Amniotic epithelial cell (primary cell): ENCODE data around the gene GNAZ.

ENCODE experiments used
- DNase-seq: peaks from one replicate; pipeline ENCODE4 v3.0.0-alpha.2; 2010; ENCODE audit warnings: low read depth

Gene GNAZ

DNA sequence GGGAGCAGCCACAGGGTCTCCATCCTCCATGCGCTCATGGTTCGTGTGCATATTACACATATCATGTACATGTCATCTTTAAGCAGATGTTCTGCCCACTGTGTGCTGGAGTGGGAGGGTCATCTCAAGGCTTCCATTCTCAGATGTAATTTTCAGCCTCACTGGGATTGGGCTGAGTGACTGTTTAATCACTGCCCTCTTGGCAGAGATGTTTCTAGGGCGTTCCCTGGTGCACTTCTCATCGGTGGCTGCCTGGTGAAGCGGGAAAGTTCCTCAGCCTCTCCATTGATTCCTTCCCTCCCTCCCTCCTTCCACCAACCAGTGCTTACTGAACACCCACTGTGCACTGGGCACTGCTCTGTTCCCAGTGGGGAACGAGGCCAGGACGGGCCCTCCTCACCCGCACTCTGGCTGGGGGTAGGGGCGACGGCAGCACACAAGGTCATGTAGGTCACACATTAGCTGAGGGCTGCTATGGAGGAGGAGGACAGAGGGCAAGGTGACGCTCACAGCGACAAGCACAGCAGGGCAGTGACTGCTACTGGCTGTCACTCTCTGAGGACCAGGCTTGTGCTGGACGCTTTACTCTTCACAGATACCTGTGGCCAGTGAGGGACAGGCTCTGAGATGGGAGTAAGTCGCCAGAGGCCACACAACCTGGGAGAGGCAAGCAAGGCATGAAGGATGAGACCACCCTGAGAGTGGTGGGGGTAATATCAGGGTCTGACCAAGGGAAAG is 22.9 kb downstream of the GNAZ start:
- DNase-seq: no peak

DNA sequence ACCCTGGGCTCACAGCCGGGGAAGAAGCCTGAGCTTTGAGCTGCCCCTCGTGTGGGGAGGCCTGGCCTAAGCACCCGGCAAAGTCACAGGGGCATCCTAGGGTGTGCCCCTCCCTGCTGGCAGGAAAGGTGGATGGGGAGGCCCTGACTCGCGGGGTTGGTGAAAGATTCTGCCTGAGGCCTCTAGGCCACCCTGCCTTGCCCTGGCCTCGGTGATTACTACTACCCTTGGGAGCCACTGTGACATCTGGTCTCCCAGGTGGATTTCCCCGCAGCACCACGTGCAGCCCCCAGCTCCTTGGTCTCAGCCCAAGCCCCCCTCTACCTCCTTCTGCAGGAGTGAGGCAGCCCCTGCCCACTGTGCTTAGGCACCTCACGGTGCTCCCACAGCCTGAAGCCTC is 23.9 kb downstream of the GNAZ start:
- no peak for DNase-seq

GRCh38 chr22:23094695-23095681 is 24.7 kb downstream of the GNAZ start:
- no peak for DNase-seq

DNA sequence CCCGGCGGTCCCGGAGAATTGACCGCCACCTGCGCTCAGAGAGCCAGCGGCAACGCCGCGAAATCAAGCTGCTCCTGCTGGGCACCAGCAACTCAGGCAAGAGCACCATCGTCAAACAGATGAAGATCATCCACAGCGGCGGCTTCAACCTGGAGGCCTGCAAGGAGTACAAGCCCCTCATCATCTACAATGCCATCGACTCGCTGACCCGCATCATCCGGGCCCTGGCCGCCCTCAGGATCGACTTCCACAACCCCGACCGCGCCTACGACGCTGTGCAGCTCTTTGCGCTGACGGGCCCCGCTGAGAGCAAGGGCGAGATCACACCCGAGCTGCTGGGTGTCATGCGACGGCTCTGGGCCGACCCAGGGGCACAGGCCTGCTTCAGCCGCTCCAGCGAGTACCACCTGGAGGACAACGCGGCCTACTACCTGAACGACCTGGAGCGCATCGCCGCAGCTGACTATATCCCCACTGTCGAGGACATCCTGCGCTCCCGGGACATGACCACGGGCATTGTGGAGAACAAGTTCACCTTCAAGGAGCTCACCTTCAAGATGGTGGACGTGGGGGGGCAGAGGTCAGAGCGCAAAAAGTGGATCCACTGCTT is 25.5 kb downstream of the GNAZ start:
- no peak for DNase-seq

- no peak for DNase-seq
Observed at GRCh38 chr22:23097412-23098229, 27.3 kb downstream of the GNAZ start.

DNA sequence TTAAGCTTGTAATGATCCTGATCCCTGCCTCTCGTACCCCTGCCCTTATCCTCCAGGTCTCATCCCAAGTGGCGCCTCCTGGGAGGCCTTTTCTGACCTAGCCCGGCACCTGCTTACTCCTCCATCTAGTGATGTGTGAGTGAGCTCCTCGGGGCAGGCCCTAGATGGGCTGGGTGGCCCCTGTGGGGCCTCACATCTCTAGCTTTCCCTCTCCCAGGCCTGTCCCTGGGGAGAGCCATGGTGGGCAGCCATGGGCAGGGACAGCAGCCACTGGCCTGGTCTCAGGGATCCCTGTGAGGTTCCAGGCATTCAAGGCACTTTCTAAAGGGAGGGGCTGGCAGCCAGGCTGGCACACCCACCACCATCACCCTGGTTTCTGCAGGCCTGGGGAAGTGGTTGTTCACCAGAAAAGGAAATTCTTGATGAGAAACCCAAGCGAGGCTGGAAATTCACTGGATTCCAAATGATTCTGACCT is 27.9 kb downstream of the GNAZ start:
- DNase-seq: no peak

GRCh38 chr22:23098718-23099530 is 28.6 kb downstream of the GNAZ start:
- DNase-seq: no peak

GRCh38 chr22:23099531-23099804 is 29.1 kb downstream of the GNAZ start:
- no peak for DNase-seq

GRCh38 chr22:23100124-23100801 is 29.9 kb downstream of the GNAZ start:
- DNase-seq: no peak

- no peak for DNase-seq
Observed at GRCh38 chr22:23101524-23101923, 31.2 kb downstream of the GNAZ start.

DNA sequence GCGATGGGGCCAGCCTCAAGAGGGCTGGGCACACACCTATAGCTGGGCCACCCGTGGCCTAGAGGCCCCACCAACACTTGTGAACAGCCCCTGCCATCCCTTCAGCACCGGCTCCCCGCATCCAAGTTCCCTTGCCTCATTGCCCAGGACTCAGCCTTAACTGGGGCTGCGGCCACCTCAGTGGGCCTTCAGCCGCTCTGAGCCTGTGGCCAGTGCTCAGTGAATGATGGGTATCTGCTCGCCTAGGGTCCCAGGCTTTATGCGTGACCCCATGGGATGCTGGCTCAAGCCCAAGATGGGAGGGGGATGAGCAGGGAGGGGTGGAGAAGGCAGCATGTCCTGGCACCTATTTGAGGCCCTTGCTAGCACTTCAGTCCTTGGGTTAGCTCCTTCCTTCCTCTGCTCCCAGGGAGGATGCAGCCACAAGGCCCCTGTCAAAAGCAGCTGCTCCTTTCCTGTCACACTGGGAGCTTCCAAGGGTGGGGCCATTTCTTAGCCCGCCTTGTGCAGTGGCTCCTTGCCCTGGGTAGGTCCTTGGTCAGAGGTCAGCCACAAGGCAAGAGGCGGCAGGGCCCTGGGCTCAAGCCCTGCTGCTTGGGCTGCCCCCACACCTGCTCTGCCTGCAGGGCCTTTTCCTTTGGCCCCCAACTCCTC is 31.8 kb downstream of the GNAZ start:
- no peak for DNase-seq

DNA sequence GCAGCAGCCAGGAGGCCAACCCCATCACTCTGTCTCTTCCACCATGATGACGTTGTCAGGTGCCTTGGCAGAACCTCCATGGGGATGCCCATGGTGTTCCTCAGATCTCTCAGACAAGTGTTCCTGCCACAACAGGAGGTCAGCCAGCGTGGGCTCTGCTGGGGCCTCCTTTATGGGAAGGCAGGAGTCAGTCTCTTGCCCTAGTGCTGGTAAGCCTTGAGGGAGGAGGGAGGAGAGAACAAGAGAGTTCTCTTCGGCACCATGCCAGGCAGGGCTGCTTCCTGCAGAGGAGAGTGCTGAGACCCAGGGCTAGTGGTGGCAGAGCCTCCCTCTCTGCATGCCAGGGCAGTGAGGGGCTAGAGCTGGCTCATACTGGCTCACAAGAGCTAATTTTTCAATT is 32.5 kb downstream of the GNAZ start:
- DNase-seq: no peak

DNA sequence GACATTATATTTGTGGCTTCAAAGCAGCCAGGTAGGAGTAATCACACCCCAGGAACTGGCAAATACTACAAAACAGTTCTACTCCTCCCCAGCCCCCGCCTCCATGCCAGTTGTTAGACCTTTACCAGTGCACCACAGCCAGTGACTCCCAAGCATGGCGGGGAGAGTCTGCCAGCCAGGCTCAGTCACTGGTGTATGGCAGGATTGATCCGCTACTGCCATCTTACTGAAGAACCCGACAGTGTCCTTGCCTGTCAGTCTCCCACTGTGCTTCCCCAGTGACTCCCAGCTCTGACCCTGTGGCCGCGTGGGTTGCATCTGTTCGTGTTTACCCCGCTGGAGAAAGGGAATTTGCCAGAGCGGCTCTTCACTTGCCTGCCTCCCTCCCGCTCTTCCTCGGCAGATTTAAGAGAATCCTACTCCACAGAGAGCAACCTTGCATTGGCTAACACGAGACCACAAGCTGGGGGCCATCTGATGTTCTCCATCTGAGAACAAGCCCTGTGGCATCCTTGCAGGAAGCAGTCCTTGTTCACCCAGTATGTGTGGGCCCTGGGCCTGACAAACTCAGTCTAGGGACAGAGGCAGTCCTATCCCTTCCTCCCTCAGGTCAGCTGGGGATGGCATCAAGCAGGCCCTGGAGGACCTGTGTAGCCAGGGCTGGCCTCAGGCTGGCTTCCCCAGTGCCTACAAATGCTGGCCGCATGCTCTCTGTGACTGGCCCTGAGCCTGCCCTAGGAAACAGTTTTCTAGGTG is 33.1 kb downstream of the GNAZ start:
- DNase-seq: no peak

- no peak for DNase-seq
Observed at GRCh38 chr22:23104187-23104971, 34.1 kb downstream of the GNAZ start.

- no peak for DNase-seq
Observed at GRCh38 chr22:23105304-23105703, 35.0 kb downstream of the GNAZ start.

- DNase-seq: no peak
Observed at GRCh38 chr22:23105919-23106318, 35.6 kb downstream of the GNAZ start.

DNA sequence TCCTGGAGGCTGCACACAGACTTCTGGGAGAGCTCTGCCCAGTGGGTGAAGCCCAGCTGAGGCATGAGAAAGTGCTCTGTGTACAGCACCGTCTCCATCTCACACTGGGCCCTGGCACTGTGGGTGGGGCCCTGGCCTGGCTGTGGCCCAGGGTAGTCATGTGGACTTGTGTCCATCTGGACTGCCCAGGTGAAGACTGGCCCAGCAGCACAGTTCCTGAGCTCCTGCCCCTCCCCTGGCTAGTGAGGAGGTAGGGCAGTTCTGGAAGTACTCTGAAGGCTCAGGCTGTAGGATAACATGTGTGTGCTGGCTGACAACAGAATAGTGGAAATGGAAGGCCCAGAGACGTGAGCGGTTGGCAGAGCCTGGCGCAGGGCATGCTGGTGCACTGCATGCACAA is 36.0 kb downstream of the GNAZ start:
- no peak for DNase-seq

DNA sequence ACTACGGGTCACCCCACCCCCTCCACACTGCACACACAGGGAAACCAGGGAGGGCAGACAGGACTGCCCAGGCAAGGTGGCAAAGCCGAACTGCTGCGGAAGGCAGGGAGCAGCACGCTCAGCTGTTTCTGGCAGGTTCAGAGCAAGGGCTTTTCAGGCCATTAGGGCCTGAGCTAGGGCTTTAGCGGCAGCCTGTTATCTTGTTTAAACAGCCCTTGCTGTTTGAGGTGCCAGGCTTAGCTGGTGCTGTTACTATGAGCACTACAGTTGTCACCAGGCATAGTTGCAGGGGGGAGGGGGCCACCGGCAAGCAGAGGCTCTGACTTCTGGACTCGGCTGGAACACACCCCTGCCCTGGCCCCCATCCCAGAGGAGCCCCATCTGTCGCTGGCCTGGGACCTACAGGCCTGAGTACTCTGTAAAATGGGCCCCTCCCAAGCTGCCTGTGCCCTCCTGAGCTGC is 36.6 kb downstream of the GNAZ start:
- DNase-seq: no peak
